ENCODE data around the gene SPNS2. TPM values are rescaled to one million over a fixed set of nuclear protein-coding genes. Genes with fewer than 3 reads are reported as not detected.
"Not testable (repeated sequence)": the region's sequence is repeated elsewhere in the genome, so short reads cannot be mapped to it uniquely, and the experiment has no call there.

SPNS2 gene
- total RNA-seq, 8 experiments from 2014 or later = 2.2 to 25.6 (median 11.6) TPM

GRCh38 chr17:4576729-4577322 is 78.1 kb downstream of the SPNS2 start:
- in situ Hi-C loops (cut with MboI; ENCODE audit: low pct_unique_long_range_greater_than_20kb in 2 of 9, low sequenced_read_pairs in 9 of 9, unreplicated experiment in 9 of 9) = no loop called here
- 17 to 100% methylated on average over 1 of the region's 18 CpGs; no CpG with 5 or more reads in 8 of the 10 experiments for WGBS, 10 experiments
- peak overlapping the region in 1 of 2 donors; percentile 44 for H3K27ac ChIP-seq
- H3K4me1 ChIP-seq (replicated peaks in 1 of 2) = peaks cover 18 to 21% of the 10 kb centered on the region in 2 donors
- peak in 6 of 8 experiments; percentile 37 to 97 (median 96) for ATAC-seq (replicated peaks in 6 of 8)
- H3K4me3 ChIP-seq = no peak overlapping the region

- in situ Hi-C loops (cut with MboI; ENCODE audit: low pct_unique_long_range_greater_than_20kb in 2 of 9, low sequenced_read_pairs in 9 of 9, unreplicated experiment in 9 of 9) = no loop called here
- 0 to 100% (median 70%) methylated on average over 1 to 6 of the region's 8 CpGs; no CpG with 5 or more reads in 4 of the 10 experiments for WGBS, 10 experiments
- ATAC-seq (replicated peaks in 6 of 8) = no peak
- Histone ChIP-seq H3K27ac (peak overlapping the region in 1 of 2 donors; percentile 2), H3K4me3 (no peak overlapping the region), H3K4me1 (replicated peaks in 1 of 2) (peaks cover 24 to 27% of the 10 kb centered on the region in 2 donors)
These were observed 78.8 kb downstream of the SPNS2 start for GRCh38 chr17:4577386-4577993.

- H3K27ac ChIP-seq; H3K4me3 ChIP-seq; ATAC-seq (replicated peaks in 6 of 8); in situ Hi-C loops (cut with MboI; ENCODE audit: low pct_unique_long_range_greater_than_20kb in 2 of 9, low sequenced_read_pairs in 9 of 9, unreplicated experiment in 9 of 9): not testable (repeated sequence)
- peaks cover 32 to 36% of the 10 kb centered on the region in 2 donors for H3K4me1 ChIP-seq (replicated peaks in 1 of 2)
- WGBS, 10 experiments = no CpG with 5 or more reads among the region's 24 CpGs
These were observed 79.7 kb downstream of the SPNS2 start for GRCh38 chr17:4578349-4578748.

- H3K27ac ChIP-seq = no peak overlapping the region
- no peak for ATAC-seq (replicated peaks in 6 of 8)
- WGBS, 10 experiments = 53 to 94% (median 66%) methylated on average over 3 to 6 of the region's 11 CpGs; no CpG with 5 or more reads in 5 of the 10 experiments
- H3K4me3 ChIP-seq = no peak overlapping the region
- peaks cover 35 to 42% of the 10 kb centered on the region in 2 donors for H3K4me1 ChIP-seq (replicated peaks in 1 of 2)
- in situ Hi-C loops (cut with MboI; ENCODE audit: low pct_unique_long_range_greater_than_20kb in 2 of 9, low sequenced_read_pairs in 9 of 9, unreplicated experiment in 9 of 9) = no loop called here
These were observed 81.0 kb downstream of the SPNS2 start for GRCh38 chr17:4579678-4580077.

- 0 to 82% (median 46%) methylated on average over 1 to 3 of the region's 7 CpGs; no CpG with 5 or more reads in 6 of the 10 experiments for WGBS, 10 experiments
- Histone ChIP-seq H3K27ac (no peak overlapping the region), H3K4me3 (no peak overlapping the region), H3K4me1 (replicated peaks in 1 of 2) (peaks cover 35 to 47% of the 10 kb centered on the region in 2 donors)
- no peak for ATAC-seq (replicated peaks in 6 of 8)
- in situ Hi-C loops (cut with MboI; ENCODE audit: low pct_unique_long_range_greater_than_20kb in 2 of 9, low sequenced_read_pairs in 9 of 9, unreplicated experiment in 9 of 9) = no loop called here
These were observed 81.6 kb downstream of the SPNS2 start for GRCh38 chr17:4580291-4580690.

GRCh38 chr17:4582101-4582501 is 83.4 kb downstream of the SPNS2 start:
- Histone ChIP-seq H3K27ac (no peak overlapping the region), H3K4me1 (replicated peaks in 1 of 2) (peaks cover 21 to 35% of the 10 kb centered on the region in 2 donors), H3K4me3 (no peak overlapping the region)
- in situ Hi-C loops (cut with MboI; ENCODE audit: low pct_unique_long_range_greater_than_20kb in 2 of 9, low sequenced_read_pairs in 9 of 9, unreplicated experiment in 9 of 9) = no loop called here
- WGBS, 10 experiments = 23 to 67% (median 38%) methylated on average over 2 to 4 of the region's 7 CpGs; no CpG with 5 or more reads in 7 of the 10 experiments
- no peak for ATAC-seq (replicated peaks in 6 of 8)

- no peak for ATAC-seq (replicated peaks in 6 of 8)
- in situ Hi-C loops (cut with MboI; ENCODE audit: low pct_unique_long_range_greater_than_20kb in 2 of 9, low sequenced_read_pairs in 9 of 9, unreplicated experiment in 9 of 9) = no loop called here
- WGBS, 10 experiments = 0 to 83% (median 17%) methylated on average over 1 to 2 of the region's 8 CpGs; no CpG with 5 or more reads in 7 of the 10 experiments
- Histone ChIP-seq H3K4me3 (no peak overlapping the region), H3K27ac (no peak overlapping the region), H3K4me1 (replicated peaks in 1 of 2) (peaks cover 18 to 29% of the 10 kb centered on the region in 2 donors)
These were observed 84.0 kb downstream of the SPNS2 start for GRCh38 chr17:4582691-4583090.

- no peak for ATAC-seq (replicated peaks in 6 of 8)
- Histone ChIP-seq H3K4me3 (no peak overlapping the region), H3K4me1 (replicated peaks in 1 of 2) (peaks cover 18 to 28% of the 10 kb centered on the region in 2 donors), H3K27ac (no peak overlapping the region)
- in situ Hi-C loops (cut with MboI; ENCODE audit: low pct_unique_long_range_greater_than_20kb in 2 of 9, low sequenced_read_pairs in 9 of 9, unreplicated experiment in 9 of 9) = no loop called here
- WGBS, 10 experiments = 0 to 94% (median 50%) methylated on average over 1 to 3 of the region's 3 CpGs; no CpG with 5 or more reads in 4 of the 10 experiments
These were observed 84.5 kb downstream of the SPNS2 start for GRCh38 chr17:4583206-4583605.

GRCh38 chr17:4583782-4584100 is 85.1 kb downstream of the SPNS2 start:
- peaks cover 18 to 28% of the 10 kb centered on the region in 2 donors for H3K4me1 ChIP-seq (replicated peaks in 1 of 2)
- H3K27ac ChIP-seq = no peak overlapping the region
- in situ Hi-C loops (cut with MboI; ENCODE audit: low pct_unique_long_range_greater_than_20kb in 2 of 9, low sequenced_read_pairs in 9 of 9, unreplicated experiment in 9 of 9) = no loop called here
- 18 to 55% (median 50%) methylated on average over 1 to 4 of the region's 12 CpGs; no CpG with 5 or more reads in 5 of the 10 experiments for WGBS, 10 experiments
- ATAC-seq (replicated peaks in 6 of 8) = peak; percentile 49 to 83 (median 78)
- peak overlapping the region; percentile 35 to 52 (median 38) for H3K4me3 ChIP-seq

- ATAC-seq (replicated peaks in 6 of 8) = peak; percentile 55 to 83 (median 78)
- H3K4me3 ChIP-seq = peak within 1 kb of the TSS; percentile 35 to 52 (median 38)
- H3K27ac ChIP-seq = no peak within 1 kb of the TSS
- in situ Hi-C loops (cut with MboI; ENCODE audit: low pct_unique_long_range_greater_than_20kb in 2 of 9, low sequenced_read_pairs in 9 of 9, unreplicated experiment in 9 of 9) = no loop called here
- WGBS, 10 experiments = 0% methylated on average over 1 to 2 of the region's 100 CpGs; no CpG with 5 or more reads in 8 of the 10 experiments
- peaks cover 18 to 28% of the 10 kb centered on the region in 2 donors for H3K4me1 ChIP-seq (replicated peaks in 1 of 2)
These were observed 85.6 kb downstream of the SPNS2 start, which contains the start of gene SMTNL2 for GRCh38 chr17:4584101-4584916. Gene SMTNL2 (plus strand): TSS chr17:4584529. CDS start chr17:4584606, 77 bp downstream.

GRCh38 chr17:4584917-4585637 is 86.4 kb downstream of the SPNS2 start:
- 13% methylated on average over 6 of the region's 57 CpGs; no CpG with 5 or more reads in 9 of the 10 experiments for WGBS, 10 experiments
- no peak overlapping the region for H3K27ac ChIP-seq
- peak in 4 of 8 experiments; percentile 5 to 11 (median 6) for ATAC-seq (replicated peaks in 6 of 8)
- peaks cover 18 to 28% of the 10 kb centered on the region in 2 donors for H3K4me1 ChIP-seq (replicated peaks in 1 of 2)
- H3K4me3 ChIP-seq = peak overlapping the region; percentile 35 to 52 (median 38)
- in situ Hi-C loops (cut with MboI; ENCODE audit: low pct_unique_long_range_greater_than_20kb in 2 of 9, low sequenced_read_pairs in 9 of 9, unreplicated experiment in 9 of 9) = no loop called here

- peaks cover 18 to 28% of the 10 kb centered on the region in 2 donors for H3K4me1 ChIP-seq (replicated peaks in 1 of 2)
- H3K27ac ChIP-seq = no peak overlapping the region
- H3K4me3 ChIP-seq = peak overlapping the region in 1 of 5 donors; percentile 38
- WGBS, 10 experiments = 17 to 80% methylated on average over 1 of the region's 7 CpGs; no CpG with 5 or more reads in 8 of the 10 experiments
- in situ Hi-C loops (cut with MboI; ENCODE audit: low pct_unique_long_range_greater_than_20kb in 2 of 9, low sequenced_read_pairs in 9 of 9, unreplicated experiment in 9 of 9) = no loop called here
- ATAC-seq (replicated peaks in 6 of 8) = no peak
These were observed 86.9 kb downstream of the SPNS2 start for GRCh38 chr17:4585638-4585994.

Measured in motor neuron (in vitro differentiated cells).